ENCODE data around the gene RBMS1.

DNA sequence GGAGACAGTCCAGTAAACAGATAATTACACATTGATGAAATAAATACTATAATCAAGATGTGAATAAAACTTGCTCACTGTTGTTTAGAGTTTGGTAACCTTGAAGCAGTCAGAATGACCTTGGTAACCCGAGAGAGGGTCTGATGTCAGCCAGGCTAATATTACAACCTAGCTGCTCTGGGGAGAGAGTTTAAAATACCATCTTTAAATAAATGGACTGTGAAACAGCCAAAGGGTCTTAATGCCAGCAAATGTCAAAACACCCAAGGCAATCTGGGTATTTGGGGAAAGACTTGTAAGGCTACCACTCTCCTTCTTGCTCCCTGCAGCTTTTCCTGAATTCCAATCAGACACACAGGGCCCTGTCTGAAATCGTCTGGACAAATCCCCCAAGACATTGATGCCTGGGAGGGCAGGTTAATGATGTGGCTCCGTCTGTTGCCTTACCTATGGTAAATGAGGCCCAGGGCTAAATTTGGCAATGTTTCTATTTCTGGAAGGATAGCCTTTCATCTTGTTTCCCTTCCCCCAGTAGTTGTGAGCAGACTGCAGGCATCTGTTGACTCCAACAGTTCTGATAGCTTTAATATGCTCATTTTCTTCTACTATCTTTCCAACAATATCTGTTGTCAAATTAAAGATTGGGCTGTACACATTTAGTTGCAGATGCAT lies 250.6 kb downstream of the RBMS1 start:
- no peak for TF ChIP-seq POLR2A (IDR thresholded peaks at IDR 0.05)
- TF ChIP-seq, protein P1, sequence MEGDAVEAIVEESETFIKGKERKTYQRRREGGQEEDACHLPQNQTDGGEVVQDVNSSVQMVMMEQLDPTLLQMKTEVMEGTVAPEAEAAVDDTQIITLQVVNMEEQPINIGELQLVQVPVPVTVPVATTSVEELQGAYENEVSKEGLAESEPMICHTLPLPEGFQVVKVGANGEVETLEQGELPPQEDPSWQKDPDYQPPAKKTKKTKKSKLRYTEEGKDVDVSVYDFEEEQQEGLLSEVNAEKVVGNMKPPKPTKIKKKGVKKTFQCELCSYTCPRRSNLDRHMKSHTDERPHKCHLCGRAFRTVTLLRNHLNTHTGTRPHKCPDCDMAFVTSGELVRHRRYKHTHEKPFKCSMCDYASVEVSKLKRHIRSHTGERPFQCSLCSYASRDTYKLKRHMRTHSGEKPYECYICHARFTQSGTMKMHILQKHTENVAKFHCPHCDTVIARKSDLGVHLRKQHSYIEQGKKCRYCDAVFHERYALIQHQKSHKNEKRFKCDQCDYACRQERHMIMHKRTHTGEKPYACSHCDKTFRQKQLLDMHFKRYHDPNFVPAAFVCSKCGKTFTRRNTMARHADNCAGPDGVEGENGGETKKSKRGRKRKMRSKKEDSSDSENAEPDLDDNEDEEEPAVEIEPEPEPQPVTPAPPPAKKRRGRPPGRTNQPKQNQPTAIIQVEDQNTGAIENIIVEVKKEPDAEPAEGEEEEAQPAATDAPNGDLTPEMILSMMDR (IDR thresholded peaks at IDR 0.05) = no peak

Measured in tibial nerve (tissue), 3 donors.